H9 (cell line): Measurements from ENCODE around the gene LRP1-AS. TPM values are rescaled to one million over a fixed set of nuclear protein-coding genes. Genes with fewer than 3 reads are reported as not detected.

Source experiments
- DNase-seq: peaks from one replicate; pipeline ENCODE4 v3.0.0-alpha.2; 2017
- H2AFZ ChIP-seq: one replicate; pipeline ENCODE4 v1.6.1; 2013; ENCODE audit warnings: mild to moderate bottlenecking, low read length, control low read depth, moderate library complexity
- H2AK5ac ChIP-seq: 2 replicates; pipeline ENCODE4 v1.6.1; 2013; ENCODE audit warnings: low read length, control low read depth, mixed read lengths; ENCODE audit not compliant: insufficient read length
- H2BK120ac ChIP-seq: one replicate; pipeline ENCODE4 v1.6.1; 2013; ENCODE audit warnings: low read depth, mild to moderate bottlenecking, low read length, control low read depth, inconsistent platforms; ENCODE audit not compliant: poor library complexity, severe bottlenecking
- H2BK12ac ChIP-seq: 2 replicates; pipeline ENCODE4 v1.6.1; 2013; ENCODE audit warnings: low read length, control low read depth, mixed read lengths, low read depth; ENCODE audit not compliant: insufficient read length
- H2BK15ac ChIP-seq: 2 replicates; pipeline ENCODE4 v1.6.1; 2013; ENCODE audit warnings: low read depth, low read length, control low read depth
- H2BK20ac ChIP-seq: one replicate; pipeline ENCODE4 v1.6.1; 2013; ENCODE audit warnings: low read depth, mild to moderate bottlenecking, low read length, control low read depth, inconsistent platforms; ENCODE audit not compliant: poor library complexity, severe bottlenecking
- H2BK5ac ChIP-seq: 2 replicates; pipeline ENCODE4 v1.6.1; 2013; ENCODE audit warnings: low read length, control low read depth, mixed read lengths; ENCODE audit not compliant: insufficient read length
- H3K14ac ChIP-seq: 2 replicates; pipeline ENCODE4 v1.6.1; 2013; ENCODE audit warnings: low read length, control low read depth; ENCODE audit not compliant: insufficient read depth
- H3K18ac ChIP-seq: 2 replicates; pipeline ENCODE4 v1.6.1; 2013; ENCODE audit warnings: low read depth, mild to moderate bottlenecking, mixed read lengths, low read length, control low read depth; ENCODE audit not compliant: insufficient read length
- H3K23ac ChIP-seq: 2 replicates; pipeline ENCODE4 v1.6.1; 2013; ENCODE audit warnings: low read length, control low read depth, mixed read lengths, low read depth; ENCODE audit not compliant: insufficient read length
- H3K23me2 ChIP-seq: 2 replicates; pipeline ENCODE4 v1.6.1; 2013; ENCODE audit warnings: low read depth, mild to moderate bottlenecking, mixed read lengths, low read length, control low read depth; ENCODE audit not compliant: insufficient read length, poor library complexity, severe bottlenecking
- H3K27ac ChIP-seq: 2 replicates; pipeline ENCODE4 v1.5.1; 2013; ENCODE audit warnings: low read length, control low read depth, mixed read lengths, low read depth; ENCODE audit not compliant: insufficient read length
- H3K27me3 ChIP-seq: 2 replicates; pipeline ENCODE4 v1.6.1; 2013; ENCODE audit warnings: low read length, control low read depth, inconsistent platforms; ENCODE audit not compliant: insufficient read depth
- H3K4ac ChIP-seq: 2 replicates; pipeline ENCODE4 v1.6.1; 2013; ENCODE audit warnings: low read depth, mild to moderate bottlenecking, control low read depth, inconsistent platforms, low read length, moderate library complexity
- H3K4me1 ChIP-seq: 2 replicates; pipeline ENCODE4 v1.6.1; 2013; ENCODE audit warnings: low read length, control low read depth, inconsistent platforms; ENCODE audit not compliant: insufficient read depth
- H3K4me2 ChIP-seq: 2 replicates; pipeline ENCODE4 v1.6.1; 2013; ENCODE audit warnings: low read length, control low read depth, mixed read lengths; ENCODE audit not compliant: insufficient read length, insufficient read depth
- H3K56ac ChIP-seq: 2 replicates; pipeline ENCODE4 v1.6.1; 2013; ENCODE audit warnings: low read depth, mild to moderate bottlenecking, mixed read lengths, low read length, control low read depth; ENCODE audit not compliant: insufficient read length
- H3K79me1 ChIP-seq: 2 replicates; pipeline ENCODE4 v1.6.1; 2013; ENCODE audit warnings: low read depth, mild to moderate bottlenecking, moderate library complexity, low read length, control low read depth, inconsistent platforms; ENCODE audit not compliant: insufficient read depth, poor library complexity, severe bottlenecking
- H3K79me2 ChIP-seq: 2 replicates; pipeline ENCODE4 v1.6.1; 2013; ENCODE audit warnings: low read length, control low read depth, inconsistent platforms; ENCODE audit not compliant: insufficient read depth
- H3K9ac ChIP-seq: 2 replicates; pipeline ENCODE4 v1.6.1; 2013; ENCODE audit warnings: low read length, control low read depth, mixed read lengths; ENCODE audit not compliant: insufficient read length; ENCODE audit errors: extremely low read depth
- H3K9me3 ChIP-seq: one replicate; pipeline ENCODE4 v1.6.1; 2013; ENCODE audit warnings: low read depth, low read length, inconsistent platforms; ENCODE audit not compliant: control insufficient read depth
- H3T11ph ChIP-seq: one replicate; pipeline ENCODE4 v1.6.1; 2013; ENCODE audit warnings: mild to moderate bottlenecking, low read length, control low read depth, inconsistent platforms
- H4K20me1 ChIP-seq: one replicate; pipeline ENCODE4 v1.6.1; 2013; ENCODE audit not compliant: control insufficient read depth, insufficient read length, insufficient read depth
- H4K5ac ChIP-seq: 2 replicates; pipeline ENCODE4 v1.6.1; 2013; ENCODE audit warnings: low read depth, mild to moderate bottlenecking, mixed read lengths, low read length, control low read depth; ENCODE audit not compliant: insufficient read length
- H4K8ac ChIP-seq: replicated peaks from 2 replicates; pipeline ENCODE4 v1.6.1; 2013; ENCODE audit warnings: low read length, control low read depth, mixed read lengths, low read depth; ENCODE audit not compliant: insufficient read length
- H4K91ac ChIP-seq: 2 replicates; pipeline ENCODE4 v1.6.1; 2013; ENCODE audit warnings: low read depth, mild to moderate bottlenecking, moderate library complexity, mixed read lengths, low read length, control low read depth; ENCODE audit not compliant: insufficient read length
- H3K27ac Mint-ChIP-seq, 3 experiments: 2 replicates in 2 of 3; 3 replicates in 1 of 3; pipeline ENCODE4 v1.8.0; 2020 to 2021; ENCODE audit warnings: mixed read lengths in 3 of 3, mild to moderate bottlenecking in 1 of 3, moderate library complexity in 1 of 3
- H3K27me3 Mint-ChIP-seq: 2 replicates; pipeline ENCODE4 v1.8.0; 2021; ENCODE audit warnings: low read depth, mild to moderate bottlenecking, moderate library complexity, mixed read lengths
- H3K36me3 Mint-ChIP-seq, 3 experiments: 2 replicates in 2 of 3; 3 replicates in 1 of 3; pipeline ENCODE4 v1.8.0; 2020 to 2021; ENCODE audit warnings: low read depth in 3 of 3, mixed read lengths in 3 of 3; ENCODE audit not compliant: insufficient read depth in 1 of 3
- H3K4me1 Mint-ChIP-seq, 2 experiments: 2 replicates each; pipeline ENCODE4 v1.8.0; 2020; ENCODE audit warnings: mixed read lengths in 2 of 2
- H3K4me3 Mint-ChIP-seq, 2 experiments: 2 replicates in 1 of 2; 3 replicates in 1 of 2; pipeline ENCODE4 v1.8.0; 2020 to 2021; ENCODE audit warnings: mild to moderate bottlenecking in 2 of 2, mixed read lengths in 2 of 2, moderate library complexity in 1 of 2
- H3K9me3 Mint-ChIP-seq, 2 experiments: 2 replicates in 1 of 2; 3 replicates in 1 of 2; pipeline ENCODE4 v1.8.0; 2020; ENCODE audit warnings: mild to moderate bottlenecking in 2 of 2, mixed read lengths in 2 of 2, moderate library complexity in 1 of 2
- CTCF ChIP-seq: fragments of 200-600 bp; sonication (generic); conservative IDR thresholded peaks from 3 replicates; pipeline ENCODE4 v1.8.0; 2021; ENCODE audit warnings: antibody characterized with exemption, mild to moderate bottlenecking
- WGBS: extraction: QIAGEN DNeasy Blood & Tissue Kit; methylation state at CpG from one replicate; pipeline ENCODE4 v1.1.7; 2013; ENCODE audit warnings: missing lambda C conversion rate, low lambda C conversion rate, mixed read lengths; ENCODE audit not compliant: insufficient read length; ENCODE audit errors: extremely low coverage; 5-methylcytosine and 5-hydroxymethylcytosine counted together
- total RNA-seq: library from RNA; stranded (reverse); gene quantifications from 2 replicates; pipeline ENCODE4 v1.2.1, GENCODE V29; 2021

LRP1-AS gene
- total RNA-seq, 1 experiment from 2014 or later = not detected

- Histone ChIP-seq H3K4me2 (no peak overlapping the region), H3K14ac (no peak overlapping the region), H3K9ac (no peak overlapping the region), H3K23ac (no peak overlapping the region), H4K5ac (no peak overlapping the region), H3K79me2 (no peaks in the 10 kb centered on the region), H4K8ac (no peak overlapping the region), H2BK20ac (no peak overlapping the region), H3K56ac (no peak overlapping the region), H3K27ac (no peak overlapping the region), H3K23me2 (no peaks in the 10 kb centered on the region), H4K91ac (no peak overlapping the region), H3T11ph (no peak overlapping the region), H3K9me3 (no peaks in the 10 kb centered on the region), H4K20me1 (no peaks in the 10 kb centered on the region), H2BK15ac (no peak overlapping the region), H3K4ac (no peak overlapping the region), H3K27me3 (no peaks in the 10 kb centered on the region), H2AFZ (no peak overlapping the region), H3K79me1 (no peaks in the 10 kb centered on the region), H3K18ac (no peak overlapping the region), H2BK5ac (no peak overlapping the region), H2AK5ac (no peak overlapping the region), H2BK12ac (no peak overlapping the region), H2BK120ac (no peak overlapping the region), H3K4me1 (no peaks in the 10 kb centered on the region)
- H3K27me3 Mint-ChIP-seq = no peaks in the 10 kb centered on the region; the same call in 1 of the 2 replicates
- peaks cover 66 to 96% (median 95%) of the 10 kb centered on the region in 3 experiments for H3K36me3 Mint-ChIP-seq
- H3K27ac Mint-ChIP-seq = peak overlapping the region in 2 of 3 experiments; percentile 70 to 77; a peak in 2 of 7 replicates
- H3K4me1 Mint-ChIP-seq = peaks cover 4 to 5% of the 10 kb centered on the region in 2 experiments
- WGBS = no CpG with 5 or more reads among the region's 21 CpGs
- no peak overlapping the region for H3K4me3 Mint-ChIP-seq
- TF ChIP-seq CTCF = no peak
- DNase-seq = no peak
- no peaks in the 10 kb centered on the region; a peak in 1 of 5 replicates for H3K9me3 Mint-ChIP-seq
Observed at GRCh38 chr12:57187222-57188089, 40.0 kb upstream of the LRP1-AS start.
